Esophagus muscularis mucosa (tissue), 4 donors: ENCODE measurements around the gene KLF13. TPM values are rescaled to one million over a fixed set of nuclear protein-coding genes. Genes with fewer than 3 reads are reported as not detected.

Experiments used
- DNase-seq: peaks from one replicate; pipeline ENCODE4 v3.0.0-alpha.2; 2017; ENCODE audit errors: extremely low spot score
- H3K27ac ChIP-seq, 4 donors: fragments of 200-600 bp; sonication (generic); replicated peaks in 1 of 4; 1 replicate in 3 of 4; 2 replicates in 1 of 4; pipeline ENCODE4 v1.5.1; 2016 to 2019; ENCODE audit warnings: mild to moderate bottlenecking in 1 of 4
- H3K27me3 ChIP-seq, 4 donors: fragments of 200-600 bp; sonication (generic); one replicate each; pipeline versions ENCODE4 v1.5.1 to v1.6.0; 2016 to 2019
- H3K36me3 ChIP-seq, 4 donors: fragments of 200-600 bp; sonication (generic); one replicate each; pipeline ENCODE4 v1.5.1; 2016 to 2019
- H3K4me1 ChIP-seq, 4 donors: fragments of 200-600 bp; sonication (generic); one replicate each; pipeline ENCODE4 v1.5.1; 2016 to 2019
- H3K4me3 ChIP-seq, 4 donors: fragments of 200-600 bp; sonication (generic); 1 replicate in 2 of 4; 2 replicates in 2 of 4; pipeline ENCODE4 v1.5.1; 2016 to 2019; ENCODE audit warnings: mild to moderate bottlenecking in 4 of 4, moderate library complexity in 1 of 4
- H3K9me3 ChIP-seq, 4 donors: fragments of 200-600 bp; sonication (generic); 1 replicate in 3 of 4; 2 replicates in 1 of 4; pipeline ENCODE4 v1.5.1; 2016 to 2019
- EP300 ChIP-seq: sonication (generic); formaldehyde crosslinking; IDR thresholded peaks from one replicate; pipeline ENCODE4 v1.6.1; 2017; ENCODE audit warnings: antibody characterized with exemption
- POLR2A ChIP-seq: fragments of 450-650 bp; IDR thresholded peaks from one replicate; pipeline ENCODE4 v1.6.1; 2017; ENCODE audit warnings: antibody characterized with exemption, moderate library complexity, mild to moderate bottlenecking, low read depth
- POLR2AphosphoS5 ChIP-seq, 2 donors: sonication (generic); formaldehyde crosslinking; IDR thresholded peaks; one replicate each; pipeline ENCODE4 v1.6.1; 2017; ENCODE audit warnings: antibody characterized with exemption in 2 of 2
- WGBS: methylation state at CpG from one replicate; pipeline ENCODE4 v1.1.5; 2018; 5-methylcytosine and 5-hydroxymethylcytosine counted together
- intact Hi-C: fragments of 100-400 bp; cut with DNase I; formaldehyde crosslinking; loops from one replicate; pipeline ENCODE4 v1.15.1; 2023
- total RNA-seq, 4 donors: library from RNA; depleted of rRNA; stranded (reverse); fragments of >200 nt; gene quantifications; one replicate each; pipeline versions ENCODE4 v1.1.0 to v1.2.1, GENCODE V29; 2016
- TF ChIP-seq, protein P1 (sequence below), 3 experiments: fragments of 200-600 bp in 2 of 3; fragments of 450-650 bp in 1 of 3; sonication (generic) in 2 of 3; IDR thresholded peaks; one replicate each; pipeline ENCODE4 v1.5.1; 2017 to 2019; ENCODE audit warnings: antibody characterized with exemption in 3 of 3, mild to moderate bottlenecking in 2 of 3, moderate library complexity in 1 of 3

Gene KLF13
- total RNA-seq = 100 to 1,000 TPM in 1 of 4 donors, 10 to 100 TPM in 3; 57.3 to 109 (median 74.2) TPM

DNA sequence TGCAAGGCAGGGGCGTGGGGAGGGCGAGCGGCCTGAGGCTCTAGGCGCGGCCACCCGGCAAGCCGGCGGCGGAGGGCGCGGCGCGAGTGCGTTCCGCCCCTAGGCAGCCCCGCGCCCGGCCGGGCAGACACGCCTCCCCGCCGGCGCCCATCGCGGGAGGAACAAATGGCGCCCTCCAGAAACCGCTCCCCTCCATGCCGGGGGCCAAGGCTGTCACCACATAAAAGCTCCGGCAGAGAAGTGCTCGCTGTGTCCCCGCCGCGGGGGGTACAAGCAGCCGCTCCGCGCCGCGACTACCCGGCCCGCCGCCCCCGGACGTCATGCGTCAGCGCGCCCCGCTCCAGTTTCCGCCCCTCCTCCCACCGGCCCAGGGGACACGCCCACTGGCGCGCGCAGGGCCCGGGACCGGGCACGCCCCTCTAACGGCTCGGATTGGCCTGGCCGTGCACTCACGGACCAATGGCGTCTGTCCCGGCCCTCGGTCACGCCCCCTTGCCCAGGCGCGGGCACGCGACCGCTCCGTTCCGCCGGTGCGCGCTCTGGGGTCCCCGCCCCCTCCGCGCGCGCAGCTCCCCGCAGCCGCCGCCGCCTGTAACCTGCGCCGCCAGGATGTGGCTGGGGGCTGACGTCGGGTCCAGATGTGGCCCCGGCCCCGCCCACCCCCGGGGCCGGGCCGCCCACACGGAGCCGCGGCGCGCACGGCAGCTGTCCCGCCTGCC, at the start of gene KLF13:
Gene KLF13, plus strand, starts transcription at position 680 of the 719 bp plus-strand sequence. CDS start 378 bp downstream, outside the sequence.
- Histone ChIP-seq H3K36me3 (no peaks in the 10 kb centered on the region), H3K27me3 (no peaks in the 10 kb centered on the region), H3K4me1 (peaks cover 39 to 44% (median 42%) of the 10 kb centered on the region in 4 donors), H3K9me3 (no peaks in the 10 kb centered on the region), H3K27ac (peak within 1 kb of the TSS; percentile 98 to 100 (median 100)), H3K4me3 (peak within 1 kb of the TSS; percentile 83 to 96 (median 92))
- DNase-seq = peak; percentile 100
- intact Hi-C loops = loop anchor here (1.0 to 5.0 kb wide), 4 partner anchors 68 to 111 kb away; no protein-coding TSS in a partner anchor
- TF ChIP-seq POLR2AphosphoS5 (IDR thresholded peaks at IDR 0.05) (peak; percentile 92 to 98), POLR2A (peak; percentile 94), EP300 (no peak)
- WGBS = no CpG with 5 or more reads among the region's 99 CpGs

DNA sequence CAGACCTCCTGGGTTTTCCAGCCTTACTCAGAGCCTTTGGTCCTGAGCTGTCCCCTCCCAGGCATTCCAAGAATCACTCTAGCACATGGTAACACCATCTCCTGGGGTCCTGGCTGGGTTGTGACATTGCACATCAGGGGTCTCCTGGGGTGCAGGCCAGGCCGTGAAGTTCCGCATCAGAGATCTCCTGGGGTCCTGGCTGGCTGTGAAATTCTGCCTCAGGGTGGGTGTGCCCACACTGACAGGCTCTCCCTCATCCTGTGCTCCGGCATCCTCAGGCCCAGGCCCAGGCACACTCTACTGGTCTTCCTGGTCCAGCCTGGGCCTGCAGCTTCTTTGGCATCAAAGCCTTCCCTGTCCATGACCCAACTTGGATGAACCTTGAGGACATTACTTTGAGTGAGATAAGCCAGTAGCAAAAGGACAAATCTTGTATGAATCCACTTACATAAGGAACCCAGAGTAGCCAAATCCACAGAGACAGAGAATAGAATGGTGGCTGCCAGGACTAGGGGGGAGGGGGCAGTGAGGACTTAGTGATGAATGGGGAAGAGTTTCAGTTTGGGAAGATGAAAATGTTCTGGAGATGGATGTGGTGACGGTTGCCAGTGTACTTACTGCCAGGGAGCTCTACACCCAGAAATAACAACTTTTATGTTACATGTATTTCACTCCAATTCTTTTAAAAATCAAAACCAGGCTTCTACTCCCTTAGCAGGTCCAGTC, 49.1 kb upstream of the KLF13 start:
- DNase-seq = peak; percentile 77
- 88% methylated on average over 4 of the region's 4 CpGs for WGBS

DNA sequence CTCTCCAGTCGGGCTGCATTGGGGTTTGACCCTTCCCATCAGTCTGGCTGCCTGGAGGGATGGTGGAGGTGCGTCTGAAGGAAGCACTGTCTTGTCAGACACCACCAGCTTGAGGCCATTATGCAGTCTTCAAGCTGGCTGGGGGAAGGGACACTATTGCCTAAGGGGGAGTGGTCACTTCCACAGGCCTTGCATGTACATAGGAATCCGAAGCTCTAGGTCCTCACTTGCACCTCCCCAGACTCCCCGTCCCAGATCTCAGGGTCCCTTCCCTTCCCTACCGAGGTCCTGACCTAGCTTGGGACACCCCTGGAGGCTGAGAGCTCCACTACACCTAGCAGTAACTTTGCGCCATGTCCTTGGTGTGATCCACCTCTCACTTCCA, 48.6 kb upstream of the KLF13 start:
- intact Hi-C loops = no loop called here
- H3K4me3 ChIP-seq = no peak overlapping the region

More for the DNA sequence above, 49.1 kb upstream of the KLF13 start:
- H3K4me1 ChIP-seq = peaks cover 0 to 9% (median 0%) of the 10 kb centered on the region in 4 donors
- no peak overlapping the region for H3K4me3 ChIP-seq
- TF ChIP-seq POLR2AphosphoS5 (IDR thresholded peaks at IDR 0.05) (no peak), POLR2A (no peak), EP300 (no peak)
- TF ChIP-seq, protein P1, sequence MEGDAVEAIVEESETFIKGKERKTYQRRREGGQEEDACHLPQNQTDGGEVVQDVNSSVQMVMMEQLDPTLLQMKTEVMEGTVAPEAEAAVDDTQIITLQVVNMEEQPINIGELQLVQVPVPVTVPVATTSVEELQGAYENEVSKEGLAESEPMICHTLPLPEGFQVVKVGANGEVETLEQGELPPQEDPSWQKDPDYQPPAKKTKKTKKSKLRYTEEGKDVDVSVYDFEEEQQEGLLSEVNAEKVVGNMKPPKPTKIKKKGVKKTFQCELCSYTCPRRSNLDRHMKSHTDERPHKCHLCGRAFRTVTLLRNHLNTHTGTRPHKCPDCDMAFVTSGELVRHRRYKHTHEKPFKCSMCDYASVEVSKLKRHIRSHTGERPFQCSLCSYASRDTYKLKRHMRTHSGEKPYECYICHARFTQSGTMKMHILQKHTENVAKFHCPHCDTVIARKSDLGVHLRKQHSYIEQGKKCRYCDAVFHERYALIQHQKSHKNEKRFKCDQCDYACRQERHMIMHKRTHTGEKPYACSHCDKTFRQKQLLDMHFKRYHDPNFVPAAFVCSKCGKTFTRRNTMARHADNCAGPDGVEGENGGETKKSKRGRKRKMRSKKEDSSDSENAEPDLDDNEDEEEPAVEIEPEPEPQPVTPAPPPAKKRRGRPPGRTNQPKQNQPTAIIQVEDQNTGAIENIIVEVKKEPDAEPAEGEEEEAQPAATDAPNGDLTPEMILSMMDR (IDR thresholded peaks at IDR 0.05) = no peak
- H3K36me3 ChIP-seq = no peaks in the 10 kb centered on the region
- no peaks in the 10 kb centered on the region for H3K9me3 ChIP-seq
- no peaks in the 10 kb centered on the region for H3K27me3 ChIP-seq
- intact Hi-C loops = no loop called here
- no peak overlapping the region for H3K27ac ChIP-seq

DNA sequence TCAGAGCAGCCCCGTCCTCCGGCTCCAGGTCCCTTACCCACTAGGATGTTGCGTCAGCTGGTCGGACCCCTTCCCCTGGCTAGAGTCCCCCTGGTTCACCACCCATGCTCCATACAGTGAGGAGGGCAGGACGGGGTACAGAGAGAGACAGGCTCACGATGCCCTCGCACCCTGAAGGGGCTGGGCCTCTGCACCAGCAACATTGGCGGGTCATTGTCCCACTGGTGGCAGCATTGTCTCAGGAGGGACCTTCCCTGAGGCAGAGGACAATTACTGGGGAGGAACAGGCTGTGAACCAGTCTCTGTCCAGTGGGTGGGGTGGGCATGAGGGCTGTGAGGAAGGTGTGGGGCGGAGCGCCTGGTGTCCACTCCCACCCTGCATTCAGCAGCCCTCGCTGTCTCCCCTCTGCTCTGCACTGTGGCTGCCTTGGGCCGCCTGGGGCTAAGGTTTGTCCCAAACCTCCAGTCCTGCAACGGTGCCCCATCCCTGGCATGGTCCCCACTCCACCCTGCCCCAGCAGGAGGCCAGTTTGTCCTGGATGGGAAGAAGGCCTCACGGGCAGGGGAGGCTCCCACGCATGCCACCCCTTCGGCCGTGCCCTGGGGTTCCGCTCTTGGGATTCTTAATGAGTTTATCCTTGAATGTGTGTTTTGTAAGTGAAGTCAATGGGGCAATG, 48.0 kb upstream of the KLF13 start:
- Histone ChIP-seq H3K4me3 (no peak overlapping the region), H3K36me3 (no peaks in the 10 kb centered on the region), H3K27ac (no peak overlapping the region), H3K27me3 (no peaks in the 10 kb centered on the region), H3K9me3 (no peaks in the 10 kb centered on the region), H3K4me1 (peaks cover 0 to 9% (median 0%) of the 10 kb centered on the region in 4 donors)
- TF ChIP-seq POLR2A (no peak), POLR2AphosphoS5 (IDR thresholded peaks at IDR 0.05) (no peak), EP300 (no peak)
- TF ChIP-seq, protein P1 (IDR thresholded peaks at IDR 0.05) = no peak
- intact Hi-C loops = no loop called here
- 100% methylated on average over 7 of the region's 18 CpGs for WGBS
- no peak for DNase-seq

More for the DNA sequence above, 48.6 kb upstream of the KLF13 start:
- no peak for DNase-seq
- WGBS = 86% methylated on average over 3 of the region's 6 CpGs
- Histone ChIP-seq H3K27ac (no peak overlapping the region), H3K4me1 (peaks cover 0 to 9% (median 0%) of the 10 kb centered on the region in 4 donors), H3K9me3 (no peaks in the 10 kb centered on the region), H3K36me3 (no peaks in the 10 kb centered on the region), H3K27me3 (no peaks in the 10 kb centered on the region)
- TF ChIP-seq, protein P1 (IDR thresholded peaks at IDR 0.05) = no peak
- TF ChIP-seq EP300 (no peak), POLR2AphosphoS5 (IDR thresholded peaks at IDR 0.05) (no peak), POLR2A (no peak)
